ENCODE data around the gene CTNNBL1.
"Not testable (repeated sequence)": the region's sequence is repeated elsewhere in the genome, so short reads cannot be mapped to it uniquely, and the experiment has no call there.

The CTNNBL1 gene

GRCh38 chr20:37693635-37694626, at the start of gene CTNNBL1:
Gene CTNNBL1, plus strand, starts transcription at chr20:37694030. Its CDS starts 93 bp downstream, at chr20:37694123.
- DNase-seq: peak; percentile 97

- DNase-seq: no peak
Measured at GRCh38 chr20:37644605-37645004, 49.2 kb upstream of the CTNNBL1 start.

GRCh38 chr20:37647946-37648345, 45.9 kb upstream of the CTNNBL1 start:
- DNase-seq: no peak

GRCh38 chr20:37649017-37649416, 44.8 kb upstream of the CTNNBL1 start:
- DNase-seq: no peak

GRCh38 chr20:37649676-37650370, 44.0 kb upstream of the CTNNBL1 start:
- DNase-seq: no peak

GRCh38 chr20:37650661-37651060, 43.2 kb upstream of the CTNNBL1 start:
- DNase-seq: no peak

- DNase-seq: peak; percentile 22
Measured at GRCh38 chr20:37651932-37652331, 41.9 kb upstream of the CTNNBL1 start.

GRCh38 chr20:37656945-37657344, 36.9 kb upstream of the CTNNBL1 start:
- no peak for DNase-seq

GRCh38 chr20:37657924-37658804, 35.7 kb upstream of the CTNNBL1 start:
- no peak for DNase-seq

- no peak for DNase-seq
Measured at GRCh38 chr20:37661519-37661918, 32.3 kb upstream of the CTNNBL1 start.

GRCh38 chr20:37662308-37662707, 31.5 kb upstream of the CTNNBL1 start:
- DNase-seq: no peak

- DNase-seq: not testable (repeated sequence)
Measured at GRCh38 chr20:37664595-37664994, 29.2 kb upstream of the CTNNBL1 start.

GRCh38 chr20:37668166-37668565, 25.7 kb upstream of the CTNNBL1 start:
- no peak for DNase-seq

GRCh38 chr20:37669062-37669772, 24.6 kb upstream of the CTNNBL1 start:
- DNase-seq: no peak

- DNase-seq: no peak
Measured at GRCh38 chr20:37669773-37670236, 24.0 kb upstream of the CTNNBL1 start.

GRCh38 chr20:37670351-37670791, 23.5 kb upstream of the CTNNBL1 start:
- DNase-seq: no peak

GRCh38 chr20:37672143-37672542, 21.7 kb upstream of the CTNNBL1 start:
- no peak for DNase-seq

GRCh38 chr20:37673444-37673843, 20.4 kb upstream of the CTNNBL1 start:
- DNase-seq: no peak

- DNase-seq: no peak
Measured at GRCh38 chr20:37676440-37676839, 17.4 kb upstream of the CTNNBL1 start.

GRCh38 chr20:37677969-37678861, 15.6 kb upstream of the CTNNBL1 start:
- no peak for DNase-seq

- not testable (repeated sequence) for DNase-seq
Measured at GRCh38 chr20:37679751-37680150, 14.1 kb upstream of the CTNNBL1 start.
